Caki2 (cell line): ENCODE measurements around the gene CIAO3. TPM values are rescaled to one million over a fixed set of nuclear protein-coding genes. Genes with fewer than 3 reads are reported as not detected.
A peak's percentile ranks its signal among the peaks of the same experiment; 100 is the strongest.

ENCODE experiments used
- DNase-seq: peaks from one replicate; pipeline ENCODE4 v3.0.0-alpha.2; 2015; ENCODE audit warnings: low read depth
- in situ Hi-C: cut with HindIII; loops from 2 replicates; pipeline ENCODE4 v1.10.0; 2016; ENCODE audit warnings: low sequenced_read_pairs, low pct_unique_long_range_greater_than_20kb, mixed read lengths
- total RNA-seq: library from RNA; depleted of rRNA; stranded (reverse); fragments of >200 nt; shearing (Covaris generic); gene quantifications from 2 replicates; pipeline ENCODE4 v1.2.3, GENCODE V29; 2014; ENCODE audit warnings: low replicate concordance; rRNA removed

Gene CIAO3
- total RNA-seq = 52.8 and 75.6 TPM in 2 replicates

- in situ Hi-C loops = no loop called here
- peak; percentile 90 for DNase-seq
Measured at GRCh38 chr16:740764-741505, at the start of gene CIAO3. TSS of gene CIAO3 (minus strand) at chr16:740997. CDS start at chr16:740985, 12 bp downstream.

- in situ Hi-C loops = no loop called here
- no peak for DNase-seq
Measured at GRCh38 chr16:790086-790485, 49.3 kb upstream of the CIAO3 start.

- DNase-seq = no peak
- in situ Hi-C loops = no loop called here
Measured at GRCh38 chr16:789191-789850, 48.5 kb upstream of the CIAO3 start.

GRCh38 chr16:788399-789126 is 47.8 kb upstream of the CIAO3 start, which contains the start of gene CHTF18:
TSS of gene CHTF18 (plus strand) at chr16:788620. CDS start at chr16:788685, 65 bp downstream.
- in situ Hi-C loops = no loop called here
- peak; percentile 80 for DNase-seq

- in situ Hi-C loops = no loop called here
Measured at GRCh38 chr16:787978-788398, 47.2 kb upstream of the CIAO3 start, which contains the start of gene RPUSD1. TSS of gene RPUSD1 (minus strand) at chr16:788381. CDS start at chr16:787737, 644 bp downstream.

GRCh38 chr16:787321-787966 is 46.6 kb upstream of the CIAO3 start:
- in situ Hi-C loops = no loop called here

More at GRCh38 chr16:787978-788398, 47.2 kb upstream of the CIAO3 start, which contains the start of gene RPUSD1:
- peak; percentile 57 for DNase-seq

GRCh38 chr16:785563-786535 is 45.1 kb upstream of the CIAO3 start:
- DNase-seq = peak; percentile 53
- in situ Hi-C loops = no loop called here

More at GRCh38 chr16:787321-787966, 46.6 kb upstream of the CIAO3 start:
- no peak for DNase-seq

GRCh38 chr16:784431-784830 is 43.6 kb upstream of the CIAO3 start:
- in situ Hi-C loops = no loop called here
- DNase-seq = no peak

GRCh38 chr16:783404-784161 is 42.8 kb upstream of the CIAO3 start:
- no peak for DNase-seq
- in situ Hi-C loops = no loop called here

- DNase-seq = no peak
- in situ Hi-C loops = no loop called here
Measured at GRCh38 chr16:782766-783403, 42.1 kb upstream of the CIAO3 start.

GRCh38 chr16:782258-782657 is 41.5 kb upstream of the CIAO3 start:
- in situ Hi-C loops = no loop called here
- no peak for DNase-seq

- DNase-seq = no peak
- in situ Hi-C loops = no loop called here
Measured at GRCh38 chr16:781346-782010, 40.7 kb upstream of the CIAO3 start.

GRCh38 chr16:780296-780695 is 39.5 kb upstream of the CIAO3 start:
- no peak for DNase-seq

GRCh38 chr16:779561-779960 is 38.8 kb upstream of the CIAO3 start:
- in situ Hi-C loops = no loop called here
- no peak for DNase-seq

More at GRCh38 chr16:780296-780695, 39.5 kb upstream of the CIAO3 start:
- in situ Hi-C loops = no loop called here

- no peak for DNase-seq
- in situ Hi-C loops = no loop called here
Measured at GRCh38 chr16:778909-779527, 38.2 kb upstream of the CIAO3 start.
